PC-9 (cell line): ENCODE measurements around the gene FCHSD1. TPM values are rescaled to one million over a fixed set of nuclear protein-coding genes. Genes with fewer than 3 reads are reported as not detected.
A peak's percentile ranks its signal among the peaks of the same experiment; 100 is the strongest.
"Not testable (repeated sequence)": the region's sequence is repeated elsewhere in the genome, so short reads cannot be mapped to it uniquely, and the experiment has no call there.

Source experiments
- BruUV-seq: library from RNA; stranded (reverse); fragments of 400-500 nt; replicated peaks from 2 replicates; lab custom pipeline; 2021; lab: Mats Ljungman, UMichigan
- CTCF ChIA-PET: fragments of 300-600 bp; sonication (Branson Sonifier 250); formaldehyde crosslinking; loops from one replicate; lab custom pipeline; 2022; ENCODE audit warnings: antibody characterized with exemption; lab: Charles Lee
- POLR2A ChIA-PET: fragments of 300-600 bp; sonication (Branson Sonifier 250); formaldehyde crosslinking; loops from one replicate; lab custom pipeline; 2022; ENCODE audit warnings: antibody characterized with exemption; ENCODE audit not compliant: unreplicated experiment; lab: Charles Lee
- DNase-seq, 2 experiments: peaks; one replicate each; pipeline versions ENCODE4 v3.0.0 to v3.0.0-alpha.2; 2015 to 2022; ENCODE audit warnings: mixed read lengths in 1 of 2
- H2AFZ ChIP-seq: fragments of 200-600 bp; sonication (generic); 2 replicates; pipeline ENCODE4 v1.8.1; 2017; ENCODE audit warnings: antibody characterized with exemption
- H3F3A ChIP-seq: fragments of 200-600 bp; sonication (generic); 2 replicates; pipeline ENCODE4 v1.8.1; 2017; ENCODE audit warnings: antibody characterized with exemption, mild to moderate bottlenecking, low read depth; ENCODE audit not compliant: insufficient read depth
- H3K27ac ChIP-seq: fragments of 200-600 bp; sonication (generic); 2 replicates; pipeline ENCODE4 v1.6.1; 2016; ENCODE audit warnings: mixed run types
- H3K27me3 ChIP-seq: fragments of 200-600 bp; sonication (generic); 2 replicates; pipeline ENCODE4 v1.6.1; 2016; ENCODE audit warnings: low read depth, mixed run types; ENCODE audit not compliant: insufficient read depth
- H3K36me3 ChIP-seq: fragments of 200-600 bp; sonication (generic); 2 replicates; pipeline ENCODE4 v1.6.1; 2016; ENCODE audit warnings: low read depth, mixed run types
- H3K4me1 ChIP-seq: fragments of 200-600 bp; sonication (generic); replicated peaks from 2 replicates; pipeline ENCODE4 v1.6.1; 2016; ENCODE audit warnings: mixed run types; ENCODE audit not compliant: insufficient read depth
- H3K4me2 ChIP-seq: fragments of 200-600 bp; sonication (generic); 2 replicates; pipeline ENCODE4 v1.6.1; 2017; ENCODE audit warnings: mixed run types
- H3K4me3 ChIP-seq: fragments of 200-600 bp; sonication (generic); 2 replicates; pipeline ENCODE4 v1.6.1; 2016; ENCODE audit warnings: mixed run types
- H3K79me2 ChIP-seq: fragments of 200-600 bp; sonication (generic); 2 replicates; pipeline ENCODE4 v1.6.1; 2017; ENCODE audit warnings: low read depth, mixed run types
- H3K9me2 ChIP-seq: fragments of 200-600 bp; sonication (generic); 2 replicates; pipeline ENCODE4 v1.8.1; 2017; ENCODE audit warnings: mild to moderate bottlenecking; ENCODE audit not compliant: insufficient read depth
- H3K9me3 ChIP-seq: fragments of 200-600 bp; sonication (generic); 2 replicates; pipeline ENCODE4 v1.8.1; 2016; ENCODE audit warnings: low read depth; ENCODE audit not compliant: insufficient read depth
- H4K20me1 ChIP-seq: fragments of 200-600 bp; sonication (generic); 2 replicates; pipeline ENCODE4 v1.8.1; 2017; ENCODE audit not compliant: insufficient read depth
- CTCF ChIP-seq: fragments of 200-600 bp; sonication (generic); conservative IDR thresholded peaks from 2 replicates; pipeline ENCODE4 v1.6.1; 2017; ENCODE audit warnings: mixed run types, antibody characterized with exemption, mild to moderate bottlenecking, moderate library complexity
- EZH2 ChIP-seq: fragments of 200-600 bp; sonication (generic); IDR thresholded peaks from 2 replicates; pipeline ENCODE4 v1.8.0; 2017; ENCODE audit warnings: antibody characterized with exemption, low read depth
- intact Hi-C: fragments of 100-400 bp; cut with micrococcal nuclease; formaldehyde crosslinking; loops from one replicate; pipeline ENCODE4 v1.10.0; 2022; ENCODE audit not compliant: unreplicated experiment
- total RNA-seq: library from RNA; stranded (reverse); gene quantifications from 2 replicates; pipeline ENCODE4 v1.2.3, GENCODE V29; 2021

Gene FCHSD1
- total RNA-seq, 1 experiment from 2014 or later = 36.4 TPM

GRCh38 chr5:141613344-141613743 is 37.9 kb downstream of the FCHSD1 start:
- Histone ChIP-seq H3K79me2 (peaks cover 94% of the 10 kb centered on the region), H2AFZ (no peak overlapping the region), H3K9me3 (no peaks in the 10 kb centered on the region), H3K27me3 (no peaks in the 10 kb centered on the region), H4K20me1 (peaks cover 53% of the 10 kb centered on the region), H3K27ac (no peak overlapping the region), H3K4me1 (peaks cover 18% of the 10 kb centered on the region), H3K4me3 (no peak overlapping the region), H3K36me3 (peaks cover 14% of the 10 kb centered on the region), H3K4me2 (no peak overlapping the region), H3K9me2 (no peaks in the 10 kb centered on the region), H3F3A (peaks cover 25% of the 10 kb centered on the region)
- DNase-seq = no peak
- TF ChIP-seq EZH2 (no peak), CTCF (no peak)
- intact Hi-C loops = no loop called here
- ChIA-PET CTCF (no interaction called here), POLR2A (interaction anchor here (0.6 kb wide), 1 partner anchor 265 kb away, joined by 5 read pairs; no protein-coding TSS in a partner anchor)
- no TSS peak for BruUV-seq

- H3K4me1 ChIP-seq = peaks cover 2% of the 10 kb centered on the region; the same call in 1 of the 2 replicates
- H3K36me3 ChIP-seq = peaks cover 14% of the 10 kb centered on the region
- no TSS peak for BruUV-seq
- no peak overlapping the region for H2AFZ ChIP-seq
- H3K79me2 ChIP-seq = peaks cover 97% of the 10 kb centered on the region
- ChIA-PET POLR2A (no interaction called here), CTCF (no interaction called here)
- H3F3A ChIP-seq = peaks cover 15% of the 10 kb centered on the region
- no peak for DNase-seq
- H4K20me1 ChIP-seq = peaks cover 52% of the 10 kb centered on the region
- no peak overlapping the region for H3K27ac ChIP-seq
- H3K27me3 ChIP-seq = no peaks in the 10 kb centered on the region
- H3K4me2 ChIP-seq = no peak overlapping the region
- no peak overlapping the region for H3K4me3 ChIP-seq
- no peaks in the 10 kb centered on the region for H3K9me3 ChIP-seq
- no peaks in the 10 kb centered on the region for H3K9me2 ChIP-seq
- intact Hi-C loops = no loop called here
- TF ChIP-seq EZH2 (no peak), CTCF (no peak)
Observed at GRCh38 chr5:141611289-141611688, 39.9 kb downstream of the FCHSD1 start.

GRCh38 chr5:141609921-141610320 is 41.3 kb downstream of the FCHSD1 start:
- DNase-seq, intact Hi-C loops, H2AFZ ChIP-seq, H3K36me3 ChIP-seq, H3K9me3 ChIP-seq, H3K4me1 ChIP-seq, POLR2A ChIA-PET, H3K9me2 ChIP-seq, BruUV-seq, H3K4me3 ChIP-seq, H3K27me3 ChIP-seq, CTCF ChIA-PET, H3K4me2 ChIP-seq: not testable (repeated sequence)
- Histone ChIP-seq H3K27ac (peak overlapping the region; percentile 9; the same call in 1 of the 2 replicates), H3K79me2 (peaks cover 94% of the 10 kb centered on the region), H3F3A (peaks cover 22% of the 10 kb centered on the region), H4K20me1 (peaks cover 52% of the 10 kb centered on the region)

- H3K9me3 ChIP-seq = no peaks in the 10 kb centered on the region
- peaks cover 4% of the 10 kb centered on the region; the same call in 1 of the 2 replicates for H3K36me3 ChIP-seq
- no peak overlapping the region for H3K4me2 ChIP-seq
- ChIA-PET CTCF (no interaction called here), POLR2A (no interaction called here)
- no peak for DNase-seq
- H3K4me1 ChIP-seq = peaks cover 15% of the 10 kb centered on the region
- no peak overlapping the region for H2AFZ ChIP-seq
- H4K20me1 ChIP-seq = peaks cover 48% of the 10 kb centered on the region
- H3K9me2 ChIP-seq = no peaks in the 10 kb centered on the region
- no peaks in the 10 kb centered on the region for H3K27me3 ChIP-seq
- peaks cover 89% of the 10 kb centered on the region for H3K79me2 ChIP-seq
- H3K27ac ChIP-seq = peak overlapping the region; percentile 9
- no peak overlapping the region for H3K4me3 ChIP-seq
- BruUV-seq = no TSS peak
- no peak for TF ChIP-seq EZH2
- TF ChIP-seq CTCF = no peak
- intact Hi-C loops = no loop called here
- H3F3A ChIP-seq = peaks cover 27% of the 10 kb centered on the region
Observed at GRCh38 chr5:141609044-141609443, 42.2 kb downstream of the FCHSD1 start.
